GM03348 (cell line): ENCODE data around the gene FAM107A.
"Not testable (repeated sequence)": the region's sequence is repeated elsewhere in the genome, so short reads cannot be mapped to it uniquely, and the experiment has no call there.

Source experiments
- DNase-seq: peaks from one replicate; pipeline ENCODE4 v3.0.0; 2012; ENCODE audit warnings: low spot score

FAM107A gene

DNA sequence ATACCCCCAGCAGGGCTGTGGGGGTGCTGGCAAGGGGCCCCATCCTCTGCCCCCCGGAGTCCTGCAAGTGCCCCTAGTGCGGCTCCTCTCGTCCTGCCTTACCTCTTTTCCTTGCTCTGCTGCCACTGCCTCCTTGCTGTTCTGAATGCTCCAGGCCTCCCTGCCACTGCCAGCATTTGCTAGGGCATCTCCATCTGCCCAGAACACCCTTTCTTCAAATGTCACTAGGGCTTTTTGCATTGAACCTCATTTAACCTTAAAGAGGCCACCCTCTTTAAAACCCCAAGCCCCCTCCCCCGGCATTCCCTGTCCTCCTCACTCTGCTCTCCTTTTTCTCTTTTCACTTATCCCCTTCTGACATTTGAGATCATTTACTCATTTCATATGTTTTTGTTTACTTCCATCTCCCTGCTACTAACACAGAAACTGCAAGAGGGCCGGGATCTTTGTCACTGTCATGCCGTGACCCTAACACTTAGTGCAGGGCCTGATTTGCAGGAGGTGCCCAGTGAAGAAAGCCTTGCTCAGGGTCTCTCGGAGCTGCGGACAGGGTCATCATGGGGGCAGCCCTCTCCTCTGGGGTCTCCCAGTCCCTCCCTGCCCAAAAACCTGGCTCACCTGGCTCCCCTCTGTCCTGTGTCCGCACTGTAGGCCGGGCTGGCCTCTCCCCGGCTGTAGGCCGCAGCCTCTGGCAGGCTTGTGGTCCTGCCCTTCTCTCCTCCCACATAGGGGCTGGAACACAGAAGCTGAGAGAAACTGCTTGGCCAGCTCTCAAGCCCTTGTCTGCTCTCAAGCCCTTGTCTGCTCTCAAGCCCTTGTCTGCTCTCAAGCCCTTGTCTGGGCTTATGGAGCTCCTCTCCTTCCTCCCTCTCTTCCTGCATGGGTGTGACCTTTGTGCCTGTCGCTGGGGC is 40.4 kb downstream of the FAM107A start, which contains the start of gene ACOX2:
Gene ACOX2 (minus strand): TSS at position 690 of the 911 bp plus-strand sequence. CDS start 2,084 bp downstream, outside the sequence.
- DNase-seq = peak; percentile 84

DNA sequence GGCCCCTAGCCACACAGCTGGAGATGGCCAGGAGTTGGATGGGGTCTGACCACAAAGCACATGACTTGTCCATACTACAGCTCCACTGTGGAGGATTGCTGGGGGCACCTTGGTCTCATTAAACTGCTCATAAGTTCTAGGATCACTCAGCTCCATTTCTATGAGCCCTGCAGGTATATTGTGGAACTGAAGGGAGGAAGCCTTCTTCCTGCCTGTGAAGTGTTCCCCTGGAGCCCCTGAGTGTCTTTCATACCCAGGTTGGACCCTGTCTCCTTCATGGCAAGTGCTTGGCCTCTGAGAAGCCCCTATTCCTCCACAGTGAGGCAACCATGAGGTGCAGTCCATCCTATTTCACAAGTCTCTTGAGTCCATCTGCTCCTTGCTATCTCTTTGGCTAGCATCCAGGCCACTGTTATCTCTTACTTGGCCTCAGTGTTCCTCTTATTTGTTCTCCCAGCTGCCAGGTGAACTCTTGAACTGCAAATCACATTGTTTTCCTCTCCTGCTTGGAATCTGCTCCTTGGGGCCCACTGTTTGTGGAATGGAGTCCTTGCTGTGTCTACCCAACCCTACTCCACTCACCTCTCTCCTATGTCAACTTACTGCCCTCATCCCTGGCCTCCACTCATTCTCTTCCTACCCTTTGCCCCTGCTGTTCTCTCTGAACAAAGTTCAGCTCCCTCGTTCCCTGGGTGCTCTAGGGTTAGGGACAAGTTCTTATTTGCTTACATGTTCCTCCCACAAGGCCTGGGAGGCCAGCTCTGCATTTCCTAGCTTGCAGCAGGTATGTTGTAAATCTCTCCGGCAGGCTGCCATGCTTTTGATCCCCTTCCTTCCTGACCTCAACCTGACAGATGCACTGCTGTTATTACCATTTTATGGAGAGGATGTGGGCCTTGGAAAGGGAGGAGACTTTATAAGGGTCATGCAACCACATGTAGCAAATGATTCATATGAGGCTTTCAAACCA is 41.4 kb downstream of the FAM107A start:
- DNase-seq = peak; percentile 2

DNA sequence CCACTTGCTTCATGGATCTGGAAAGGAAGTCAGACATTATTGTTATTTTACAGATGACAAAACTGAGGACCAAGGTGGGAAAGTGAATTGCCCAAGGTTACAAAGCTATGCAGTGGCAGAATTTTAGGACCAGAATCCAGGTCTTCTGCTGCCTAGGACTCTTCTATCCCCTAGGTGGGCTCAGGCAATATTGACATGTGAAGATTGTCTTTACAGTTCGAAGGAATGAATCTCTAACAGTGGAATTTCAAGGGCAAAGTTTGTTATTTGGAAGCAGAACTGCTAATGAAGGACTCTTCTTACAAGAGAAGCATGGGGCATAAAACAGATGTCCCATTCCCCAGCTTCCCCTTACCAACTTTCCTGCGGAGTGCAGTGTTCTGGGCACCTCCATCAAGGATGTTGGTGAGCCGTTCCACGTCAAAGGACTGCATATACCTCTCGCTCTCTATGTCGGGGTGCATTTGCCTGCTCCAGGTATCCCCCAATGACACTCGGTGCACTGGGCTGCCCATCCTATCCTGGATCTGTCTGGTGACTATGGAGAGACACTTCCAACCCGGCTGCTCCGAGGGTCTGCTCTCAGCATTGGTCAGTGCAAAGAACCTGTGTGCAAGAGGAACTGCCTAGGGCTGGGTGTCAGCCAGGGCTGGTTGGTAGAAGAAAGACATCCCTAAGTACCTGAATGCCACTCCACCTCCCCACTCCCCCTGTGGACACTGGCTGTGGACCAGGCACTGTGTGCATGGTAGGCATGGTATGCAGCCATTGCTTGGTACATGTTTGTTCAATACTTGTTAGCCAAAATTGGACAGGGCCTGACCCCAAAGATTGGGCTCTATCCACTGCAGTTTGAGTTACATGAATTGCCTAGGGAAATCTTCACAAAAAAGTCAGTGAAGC is 42.3 kb downstream of the FAM107A start:
- DNase-seq = no peak

DNA sequence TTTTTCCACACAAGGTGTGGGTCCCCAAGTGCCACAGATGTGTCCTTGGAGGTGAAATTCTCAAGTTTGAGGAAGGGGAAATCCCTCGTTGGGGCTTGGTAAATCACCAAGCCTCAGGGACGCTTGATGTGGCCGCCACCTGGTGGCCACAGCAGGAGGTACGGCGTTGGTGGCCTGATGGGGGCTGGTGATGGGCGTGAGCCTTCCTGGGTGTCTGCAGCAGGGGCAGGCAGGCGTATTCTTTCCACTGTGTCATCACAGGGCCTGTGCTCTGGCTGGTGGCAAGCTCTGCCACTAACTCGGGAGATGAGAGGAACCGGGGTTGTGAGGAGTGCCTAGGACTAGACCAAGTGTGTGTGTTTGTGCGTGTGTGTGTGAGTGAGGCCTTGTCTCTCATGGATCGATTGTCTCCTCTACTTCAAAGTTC is 44.4 kb downstream of the FAM107A start:
- DNase-seq = peak; percentile 91

DNA sequence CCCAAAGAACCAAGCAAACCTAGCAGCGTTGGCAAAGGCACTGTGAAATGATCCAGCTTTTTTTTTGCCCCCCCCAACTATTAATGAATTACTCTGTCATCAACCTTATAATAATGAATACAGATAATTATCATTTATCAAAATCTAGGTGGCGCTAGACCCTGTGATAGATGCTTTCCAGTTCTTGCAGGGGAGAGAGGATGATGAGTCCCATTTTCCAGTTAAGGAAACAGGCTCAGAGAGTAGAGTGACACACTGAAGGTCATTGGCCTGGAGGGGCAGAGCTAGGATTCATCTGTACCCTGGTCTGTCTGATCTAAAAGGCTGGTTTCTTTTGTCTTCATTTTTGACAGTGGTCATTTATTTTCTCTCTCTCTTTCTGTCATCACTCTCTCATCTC is 45.2 kb downstream of the FAM107A start:
- peak; percentile 20 for DNase-seq

DNA sequence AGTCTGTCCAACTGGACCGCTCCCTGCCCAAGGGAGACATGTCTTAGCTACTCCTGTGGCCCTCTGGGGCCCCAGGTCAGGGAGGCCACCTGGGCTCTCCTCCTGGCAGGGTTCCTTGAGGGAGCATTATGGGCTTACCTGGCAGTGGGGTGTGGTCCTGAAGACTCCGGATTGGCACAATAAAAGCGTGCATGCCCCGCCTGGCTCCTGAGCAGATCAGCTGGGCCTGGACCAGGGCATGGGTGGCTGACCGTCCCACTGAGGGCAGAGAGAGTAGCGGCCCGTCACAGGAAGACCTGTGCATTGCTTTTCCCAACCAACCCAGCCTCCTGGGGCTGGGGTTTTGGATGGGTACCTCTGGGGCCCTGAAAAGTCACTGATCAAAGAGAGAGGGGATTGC is 45.6 kb downstream of the FAM107A start:
- no peak for DNase-seq

DNA sequence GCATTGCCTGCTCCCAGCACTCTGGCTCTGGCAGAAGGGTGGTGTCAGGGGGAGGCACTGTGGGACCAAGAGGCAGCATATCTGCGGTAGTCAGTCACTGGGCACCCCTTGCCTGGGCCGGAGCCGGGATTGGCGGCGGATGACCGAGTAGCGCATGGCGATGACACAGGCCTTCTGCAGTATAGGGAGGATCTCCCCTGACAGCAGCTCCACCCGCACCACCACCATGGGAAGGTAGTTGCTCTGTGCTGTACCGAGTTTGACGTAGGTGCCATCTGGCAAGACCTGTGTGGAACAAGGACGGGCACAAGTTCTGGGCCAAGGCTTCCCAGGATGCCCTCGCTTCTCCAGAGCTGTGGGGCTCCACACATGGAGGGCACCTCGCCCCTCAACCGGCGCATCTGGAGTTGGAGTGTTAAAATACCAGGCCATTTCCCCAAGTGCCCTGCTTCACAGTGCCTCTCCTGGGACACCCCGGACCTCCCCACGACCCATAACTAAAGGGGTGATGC is 46.8 kb downstream of the FAM107A start:
- DNase-seq = no peak

DNA sequence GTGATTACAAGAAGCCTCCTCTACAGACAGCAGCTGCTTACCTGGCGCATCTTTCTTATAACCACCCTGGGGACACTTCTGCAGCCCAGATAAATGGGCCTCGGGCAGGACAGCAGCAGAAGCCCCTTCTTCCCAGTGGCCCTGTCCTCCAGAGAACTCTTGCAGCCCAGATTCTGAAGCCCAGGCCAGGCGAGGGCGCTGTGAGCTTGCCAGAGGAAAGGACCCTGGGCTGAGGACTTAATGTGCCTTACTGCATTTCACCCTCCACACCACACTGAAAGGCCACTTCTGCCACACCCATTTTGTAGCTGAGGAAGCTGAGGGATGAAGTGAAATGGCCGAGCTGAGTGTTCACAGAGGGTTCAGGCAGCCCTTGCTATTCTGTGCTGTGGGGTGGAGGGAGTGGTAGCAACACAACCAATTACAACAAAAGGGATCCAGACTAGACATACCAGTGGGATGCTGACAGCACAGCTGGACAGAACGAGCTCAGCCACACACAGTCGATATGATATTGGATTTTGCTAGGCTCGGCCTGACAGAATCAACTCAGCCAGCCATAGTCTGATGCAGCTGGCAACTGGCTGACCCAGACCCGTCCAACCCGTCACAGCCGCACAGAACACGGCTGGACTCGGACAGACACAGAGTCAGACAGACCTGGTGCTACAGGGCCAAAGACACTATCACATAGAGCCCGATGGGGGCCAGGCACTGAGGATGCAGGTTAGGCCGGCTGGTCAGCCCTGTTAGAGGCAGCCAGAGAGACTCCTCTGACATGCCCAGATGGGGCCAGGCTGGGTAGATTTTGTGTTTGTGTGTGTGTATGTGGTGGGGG is 47.5 kb downstream of the FAM107A start:
- peak; percentile 47 for DNase-seq

DNA sequence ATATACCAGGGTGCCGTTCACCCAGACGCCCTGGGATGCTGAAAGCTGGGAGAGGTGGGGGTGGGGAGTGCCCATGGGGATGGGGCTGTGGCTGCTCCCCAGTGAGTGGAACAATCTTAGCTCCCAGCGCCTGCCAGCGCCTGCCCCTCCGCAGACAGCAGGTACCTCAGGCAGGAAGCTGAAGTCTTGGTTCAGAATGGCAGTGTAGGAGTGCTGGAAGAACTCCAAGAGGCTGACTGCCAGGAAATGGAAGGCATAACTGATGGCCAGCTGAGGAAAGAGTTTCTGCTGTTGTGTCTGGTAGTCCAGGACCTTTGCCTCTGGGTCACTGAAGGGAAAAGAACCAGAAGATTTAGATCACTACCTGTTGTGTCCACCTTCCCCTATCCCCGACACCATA is 48.6 kb downstream of the FAM107A start:
- peak; percentile 37 for DNase-seq

DNA sequence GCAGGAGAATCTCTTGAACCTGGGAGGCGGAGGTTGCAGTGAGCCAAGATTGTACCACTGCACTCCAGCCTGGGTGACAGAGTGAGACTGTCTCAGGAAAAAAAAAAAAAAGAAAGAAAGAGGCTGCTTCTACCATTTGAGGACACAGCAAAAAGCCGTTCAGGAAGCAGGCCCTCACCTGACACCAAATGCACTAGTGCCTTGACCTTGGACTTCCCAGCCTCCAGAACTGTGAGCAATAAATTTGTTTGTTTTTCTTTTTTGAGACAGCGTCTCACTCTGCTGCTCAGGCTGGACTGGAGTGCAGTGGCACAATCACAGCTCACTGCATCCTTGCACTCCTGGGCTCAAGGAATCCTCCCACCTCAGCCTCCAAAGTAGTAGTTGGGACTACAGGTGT is 49.8 kb downstream of the FAM107A start:
- not testable (repeated sequence) for DNase-seq

DNA sequence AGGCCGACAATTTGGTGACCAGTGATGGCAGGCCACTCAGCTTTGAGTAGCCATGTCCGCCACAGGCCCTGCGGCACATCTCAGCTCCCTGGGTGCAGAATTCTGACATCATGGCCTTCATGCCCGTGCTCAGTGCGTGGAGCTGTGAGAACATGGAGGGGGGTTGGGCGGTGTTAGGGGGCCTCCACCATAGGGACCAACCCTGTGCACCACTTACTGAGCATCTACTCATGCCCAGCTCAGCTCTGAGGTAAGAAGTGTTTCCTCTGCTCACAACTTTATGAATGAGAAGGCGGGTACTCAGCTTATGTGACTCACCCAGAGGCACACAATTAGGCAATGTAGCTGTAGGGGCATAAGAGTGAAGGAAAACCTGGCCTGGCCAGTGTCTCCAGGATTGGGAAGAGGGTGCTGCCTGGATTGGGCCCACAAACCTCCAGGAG is 50.7 kb downstream of the FAM107A start:
- DNase-seq = peak; percentile 94

DNA sequence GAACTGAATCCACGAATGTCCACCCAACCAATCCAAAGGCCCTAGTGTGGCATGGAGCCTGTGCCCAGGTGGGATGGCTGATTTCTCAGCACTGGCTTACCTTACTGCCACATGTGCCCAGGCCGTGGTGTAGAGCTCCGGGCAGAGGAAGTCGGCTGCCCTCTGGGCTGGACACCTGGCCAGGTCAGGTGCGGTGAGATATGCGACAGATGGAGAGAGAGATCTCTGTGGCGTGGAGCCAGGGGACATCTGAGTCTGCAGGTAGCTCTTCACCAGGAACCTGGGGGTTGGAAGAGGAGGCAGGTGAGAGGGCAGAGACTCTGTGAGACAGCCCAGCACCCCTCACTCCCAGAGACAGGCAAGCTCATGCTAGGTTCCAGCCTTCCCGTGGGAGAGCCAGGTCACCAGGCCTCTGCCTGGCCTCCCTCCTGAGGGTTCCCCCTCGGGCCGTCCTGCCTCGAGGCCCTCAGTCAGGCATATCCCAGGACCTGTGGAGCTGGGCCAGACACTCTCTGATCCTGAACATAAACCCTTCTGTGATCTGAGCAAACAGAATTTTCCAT is 52.8 kb downstream of the FAM107A start:
- DNase-seq = no peak

DNA sequence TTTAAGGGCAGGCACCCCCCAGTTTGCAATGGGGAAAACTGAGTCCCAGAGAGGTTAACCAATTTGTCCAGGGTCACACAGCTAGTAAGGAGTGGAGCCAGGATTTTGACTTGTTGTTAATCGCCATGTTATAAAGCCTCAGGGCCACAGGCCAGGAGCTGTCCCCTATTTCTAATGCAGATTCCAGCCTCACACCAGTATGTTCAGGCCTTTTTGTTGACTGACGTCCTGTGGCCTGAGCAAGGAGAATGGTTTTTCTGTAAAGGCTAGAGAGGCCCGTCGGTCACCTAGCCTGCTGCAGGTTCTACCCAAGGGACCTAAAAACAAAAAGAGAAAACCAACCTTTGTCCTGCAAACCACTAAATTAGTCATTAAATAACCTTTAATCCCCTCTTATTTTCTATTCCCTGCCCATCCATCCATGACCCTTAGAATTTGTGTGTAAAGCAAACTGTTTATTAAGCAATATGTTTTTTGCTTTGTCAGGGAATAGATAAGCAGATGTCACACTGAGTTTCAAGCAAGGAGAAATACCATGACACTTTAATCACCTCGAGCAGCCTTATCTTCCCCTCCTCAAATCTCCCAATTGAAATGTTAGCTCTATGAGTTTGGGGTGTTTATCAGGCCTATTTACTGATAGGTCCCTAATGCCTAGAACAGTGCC is 54.3 kb downstream of the FAM107A start:
- DNase-seq = no peak

DNA sequence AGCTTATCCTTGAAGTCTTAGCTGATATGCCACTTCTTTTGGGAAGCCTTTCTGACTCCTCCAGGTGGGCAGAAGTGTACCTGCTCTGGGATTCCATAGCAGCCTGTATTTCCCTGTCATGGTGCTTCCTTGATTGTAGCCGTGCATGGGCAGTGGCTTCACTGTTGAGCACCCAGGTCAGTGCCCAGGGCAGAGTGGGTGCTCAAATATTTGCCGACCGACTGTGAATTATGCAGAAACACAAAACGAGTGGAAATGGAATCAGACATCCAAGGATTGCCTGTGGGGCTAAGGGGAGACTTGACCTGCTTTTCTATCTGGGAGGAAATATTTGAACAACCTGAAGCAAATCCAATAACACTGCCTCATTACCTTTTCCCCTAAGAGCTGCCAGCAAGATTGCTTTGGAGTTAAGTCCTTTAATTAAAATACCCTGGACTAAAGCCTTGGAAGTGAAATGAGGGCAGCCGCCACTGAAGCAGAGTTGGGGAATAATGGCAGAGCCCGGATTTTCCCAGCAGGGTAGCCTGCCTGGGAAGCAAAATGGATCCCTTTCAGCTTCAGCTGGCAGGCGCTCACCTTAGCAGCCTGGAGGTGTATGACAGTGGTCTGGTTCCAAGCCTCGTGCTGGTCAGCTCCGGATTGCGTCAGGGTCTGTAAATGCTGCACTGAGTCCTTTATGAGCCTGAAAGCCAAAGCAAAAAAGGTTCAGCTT is 55.1 kb downstream of the FAM107A start:
- DNase-seq = no peak

DNA sequence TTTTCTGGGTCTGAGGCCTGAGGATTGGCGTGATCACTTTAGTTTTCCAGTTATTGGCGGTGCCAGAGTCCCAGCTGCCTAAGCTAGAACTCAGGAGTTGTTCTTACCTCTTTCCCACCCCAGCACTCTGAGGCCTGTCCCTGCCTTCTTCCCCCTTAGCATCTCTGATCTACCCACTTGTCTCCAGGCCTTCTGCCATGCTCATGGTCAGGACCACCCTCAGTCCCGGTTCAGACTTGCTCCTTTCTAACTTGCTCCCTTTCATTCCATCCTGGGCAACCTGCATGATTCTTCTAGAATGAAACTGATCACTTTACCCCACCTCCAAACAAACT is 55.9 kb downstream of the FAM107A start:
- DNase-seq = no peak

DNA sequence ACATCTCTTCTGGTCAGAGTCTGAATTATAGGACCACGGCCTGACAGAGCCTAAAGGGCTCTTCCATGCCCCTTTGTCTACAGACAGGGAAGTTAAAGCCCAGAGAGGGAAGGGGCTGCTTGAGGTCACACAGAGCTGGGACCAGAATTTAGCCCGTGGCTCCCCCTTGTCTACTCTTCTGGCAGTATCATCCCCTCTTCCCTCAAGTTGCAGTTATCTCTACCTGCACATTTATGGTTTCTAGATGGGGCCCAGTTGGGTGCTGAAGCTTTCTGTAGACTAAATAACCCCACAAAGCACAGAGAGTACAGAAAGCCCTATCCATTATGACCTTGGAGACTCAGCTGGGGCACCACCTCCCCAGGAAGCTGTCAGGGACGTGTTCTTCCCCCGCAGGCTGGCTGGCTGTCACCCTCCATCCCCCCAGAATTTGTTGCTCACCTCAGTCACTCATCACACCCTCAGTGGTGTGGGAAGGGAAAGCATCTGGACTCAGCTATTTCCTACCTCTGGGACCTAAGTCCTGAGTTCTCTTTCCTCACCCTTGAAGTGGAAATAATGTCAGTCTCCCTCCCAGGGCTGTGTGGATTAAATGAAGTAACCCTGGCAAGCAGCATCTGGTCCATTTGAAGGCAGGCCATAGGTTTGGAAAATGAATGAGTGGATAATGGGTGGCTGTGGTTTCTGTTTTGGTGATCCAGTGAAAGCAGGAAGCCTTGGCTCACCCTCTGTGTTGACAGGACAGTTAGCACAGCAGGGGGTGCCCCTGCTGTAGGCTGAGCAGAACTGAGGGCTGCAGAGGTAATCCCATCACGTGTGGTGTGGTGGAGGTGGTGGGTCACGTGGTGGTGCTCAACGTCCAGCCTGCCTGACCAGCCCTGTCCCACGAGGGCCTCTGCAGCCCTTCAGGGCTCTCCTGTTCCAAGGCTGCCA is 56.5 kb downstream of the FAM107A start:
- no peak for DNase-seq

DNA sequence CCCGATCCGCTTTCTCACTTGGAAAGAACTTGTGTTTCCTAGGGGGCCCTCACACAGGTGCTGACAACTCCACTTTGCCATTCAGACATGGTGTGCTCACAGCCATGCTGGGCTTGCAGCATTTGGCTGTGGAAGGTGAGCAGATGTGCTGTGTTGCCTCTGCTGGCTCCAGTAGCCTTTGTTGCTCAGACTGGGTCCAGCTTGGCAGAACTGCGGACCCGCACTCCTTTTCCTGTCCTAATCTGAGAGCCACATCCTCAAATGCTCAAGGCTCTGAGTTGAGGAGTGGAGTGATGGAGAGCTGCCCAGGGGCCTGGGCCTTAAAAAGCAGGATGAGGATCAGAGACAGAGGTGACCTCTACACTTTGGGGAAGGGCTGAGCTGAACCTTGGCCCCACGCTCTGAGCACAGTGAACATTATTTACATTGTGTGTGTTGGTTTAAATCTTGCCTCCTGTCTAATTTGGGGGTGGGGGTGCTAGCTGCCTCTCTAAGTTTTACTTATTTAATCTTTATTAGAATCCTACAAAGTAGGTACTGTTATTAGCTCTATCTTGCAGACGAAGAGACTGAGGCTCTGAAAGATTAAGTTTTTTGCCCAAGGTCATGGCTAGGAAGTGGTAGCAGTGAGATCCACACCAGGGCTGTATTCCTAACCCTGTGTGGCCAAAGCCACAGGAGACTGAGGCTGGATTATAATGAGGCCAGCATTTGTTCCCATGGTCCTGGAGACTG is 57.4 kb downstream of the FAM107A start:
- DNase-seq = no peak
